HCT116 (cell line): ENCODE measurements around the gene SDK1. TPM values are rescaled to one million over a fixed set of nuclear protein-coding genes. Genes with fewer than 3 reads are reported as not detected.

Experiments
- ATAC-seq: fragments of 200-7000 bp; cut with Tn5 transposase; 2 replicates; pipeline ENCODE4 v1.9.1; 2020; ENCODE audit warnings: mild to moderate bottlenecking, moderate library complexity
- BruUV-seq: library from RNA; stranded (reverse); fragments of 400-500 nt; replicated peaks from 2 replicates; lab custom pipeline; 2021; lab: Mats Ljungman, UMichigan
- CTCF ChIA-PET: fragments of 300-600 bp; sonication (Branson Sonifier 250); formaldehyde crosslinking; loops from one replicate; lab custom pipeline; 2021; ENCODE audit warnings: antibody characterized with exemption; lab: Charles Lee
- POLR2A ChIA-PET: fragments of 300-600, 350-600 bp; sonication (Branson Sonifier 250); formaldehyde crosslinking; loops from one replicate; lab custom pipeline; 2021; ENCODE audit warnings: antibody characterized with exemption; lab: Charles Lee
- RAD21 ChIA-PET, 2 experiments: fragments of 300-600 bp; sonication (Branson Sonifier 250); formaldehyde crosslinking; loops; one replicate each; lab custom pipeline; 2023; ENCODE audit warnings: low total read pairs in 2 of 2; ENCODE audit not compliant: uncharacterized antibody in 2 of 2, unreplicated experiment in 2 of 2, low non-redundant PET in 1 of 2; lab: Charles Lee
- DNase-seq: peaks from one replicate; pipeline ENCODE4 v3.0.0-alpha.2; 2010; ENCODE audit warnings: low read depth, low spot score
- H2AFZ ChIP-seq: fragments of 200-600 bp; shearing (Covaris generic), sonication (generic); 2 replicates; pipeline ENCODE4 v1.6.1; 2017; ENCODE audit warnings: low read depth, mixed run types, mixed read lengths, antibody characterized with exemption, low read length; ENCODE audit not compliant: poor library complexity, severe bottlenecking
- H3K27ac ChIP-seq: 2 replicates; pipeline ENCODE4 v1.5.1; 2012; ENCODE audit warnings: low read depth, low read length
- H3K27me3 ChIP-seq: fragments of 200-600 bp; sonication (generic); 2 replicates; pipeline ENCODE4 v1.6.1; 2016; ENCODE audit warnings: mixed run types, low read length, mixed read lengths; ENCODE audit not compliant: insufficient read depth
- H3K36me3 ChIP-seq, 2 experiments: fragments of 200-500 bp in 1 of 2; fragments of 200-600 bp in 1 of 2; sonication (Bioruptor generic) in 1 of 2; sonication (generic) in 1 of 2; 2 replicates each; pipeline versions ENCODE4 v1.5.1 to v1.6.1; 2014 to 2016; ENCODE audit warnings: low read length in 2 of 2, inconsistent platforms in 1 of 2, mixed read lengths in 1 of 2, mixed run types in 1 of 2; ENCODE audit not compliant: insufficient read depth in 2 of 2, control insufficient read depth in 1 of 2
- H3K4me1 ChIP-seq, 2 experiments: fragments of 200-600 bp in 1 of 2; sonication (generic) in 1 of 2; 2 replicates each; pipeline versions ENCODE4 v1.5.1 to v1.6.1; 2012 to 2017; ENCODE audit warnings: low read length in 2 of 2, inconsistent platforms in 1 of 2, mild to moderate bottlenecking in 1 of 2, mixed read lengths in 1 of 2, mixed run types in 1 of 2, moderate library complexity in 1 of 2; ENCODE audit not compliant: insufficient read depth in 2 of 2, control insufficient read depth in 1 of 2
- H3K4me2 ChIP-seq: fragments of 200-600 bp; sonication (generic); 2 replicates; pipeline ENCODE4 v1.6.1; 2017; ENCODE audit warnings: mixed run types, low read length, mixed read lengths
- H3K4me3 ChIP-seq, 2 experiments: fragments of 200-600 bp in 1 of 2; sonication (generic) in 1 of 2; replicated peaks in 1 of 2; 2 replicates each; pipeline ENCODE4 v1.5.1; 2011 to 2016; ENCODE audit warnings: low read length in 2 of 2, control low read depth in 1 of 2, low read depth in 1 of 2, mild to moderate bottlenecking in 1 of 2, mixed read lengths in 1 of 2, mixed run types in 1 of 2
- H3K79me2 ChIP-seq: fragments of 200-600 bp; sonication (generic); 2 replicates; pipeline ENCODE4 v1.6.1; 2017; ENCODE audit warnings: mild to moderate bottlenecking, mixed run types, low read length, moderate library complexity, mixed read lengths; ENCODE audit not compliant: insufficient read depth
- H3K9ac ChIP-seq: fragments of 200-600 bp; sonication (generic); 2 replicates; pipeline ENCODE4 v1.6.1; 2016; ENCODE audit warnings: low read length, mixed read lengths
- H3K9me2 ChIP-seq: fragments of 200-600 bp; sonication (generic), shearing (Covaris generic); 2 replicates; pipeline ENCODE4 v1.6.1; 2017; ENCODE audit warnings: mixed run types, mild to moderate bottlenecking, moderate library complexity; ENCODE audit not compliant: insufficient read depth
- H3K9me3 ChIP-seq, 2 experiments: fragments of 200-500 bp in 1 of 2; fragments of 200-600 bp in 1 of 2; sonication (Bioruptor generic) in 1 of 2; sonication (generic) in 1 of 2; 2 replicates each; pipeline ENCODE4 v1.6.1; 2014 to 2017; ENCODE audit warnings: low read length in 2 of 2, mixed read lengths in 2 of 2, inconsistent platforms in 1 of 2, low read depth in 1 of 2, mild to moderate bottlenecking in 1 of 2, mixed run types in 1 of 2, moderate library complexity in 1 of 2; ENCODE audit not compliant: control insufficient read depth in 1 of 2, insufficient read depth in 1 of 2
- H4K20me1 ChIP-seq: fragments of 200-600 bp; sonication (generic), shearing (Covaris generic); 2 replicates; pipeline ENCODE4 v1.6.1; 2017; ENCODE audit warnings: mixed run types, mild to moderate bottlenecking, moderate library complexity; ENCODE audit not compliant: insufficient read depth
- CBX3 ChIP-seq: IDR thresholded peaks from 2 replicates; pipeline ENCODE4 v1.6.1; 2012; ENCODE audit warnings: low read depth
- ELF1 ChIP-seq: IDR thresholded peaks from 2 replicates; pipeline ENCODE4 v1.6.1; 2012; ENCODE audit warnings: low read depth, borderline replicate concordance
- EZH2 ChIP-seq: fragments of 200-600 bp; sonication (generic); IDR thresholded peaks from 2 replicates; pipeline ENCODE4 v1.6.1; 2017; ENCODE audit warnings: antibody characterized with exemption, mixed run types
- JUND ChIP-seq: IDR thresholded peaks from 2 replicates; pipeline ENCODE4 v1.6.1; 2012
- POLR2AphosphoS5 ChIP-seq: IDR thresholded peaks from 2 replicates; pipeline ENCODE4 v1.6.1; 2011; ENCODE audit warnings: mild to moderate bottlenecking, low read depth, low read length, moderate library complexity
- SP1 ChIP-seq: IDR thresholded peaks from 2 replicates; pipeline ENCODE4 v1.6.1; 2012; ENCODE audit warnings: low read depth
- TCF7L2 ChIP-seq: IDR thresholded peaks from 2 replicates; pipeline ENCODE4 v1.7.0; 2011; ENCODE audit warnings: borderline replicate concordance, inconsistent platforms; ENCODE audit not compliant: insufficient read depth, insufficient read length; ENCODE audit errors: extremely low read depth
- YY1 ChIP-seq: IDR thresholded peaks from 2 replicates; pipeline ENCODE4 v1.6.1; 2011; ENCODE audit warnings: low read length, low read depth, moderate library complexity, mild to moderate bottlenecking; ENCODE audit not compliant: insufficient replicate concordance; ENCODE audit errors: extremely low read depth
- intact Hi-C: fragments of 100-400 bp; cut with micrococcal nuclease; formaldehyde crosslinking; loops from 2 replicates; pipeline ENCODE4 v1.10.0; 2022
- total RNA-seq: library from RNA; stranded (reverse); gene quantifications from one replicate; pipeline ENCODE4 v1.2.1, GENCODE V29; 2021; ENCODE audit not compliant: unreplicated experiment

SDK1 gene
- total RNA-seq, 1 experiment from 2014 or later: 0.05 TPM

DNA sequence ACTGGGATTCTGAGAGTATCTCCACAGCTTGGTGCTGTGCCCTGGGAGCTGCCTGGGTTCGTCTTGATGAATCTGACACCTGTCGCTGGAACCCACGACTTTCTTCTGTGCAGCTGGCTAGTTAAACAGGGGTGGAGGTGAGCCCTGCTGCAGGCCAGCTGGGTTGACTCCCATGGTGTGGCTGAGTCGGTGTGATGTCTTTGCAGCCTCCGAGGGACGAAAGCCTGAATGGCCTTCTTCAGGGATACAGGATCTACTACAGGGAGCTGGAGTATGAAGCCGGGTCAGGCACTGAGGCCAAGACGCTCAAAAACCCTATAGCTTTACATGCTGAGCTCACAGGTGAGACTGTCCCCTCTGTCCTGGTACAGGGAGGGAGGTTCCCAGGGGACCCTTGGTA lies 873.0 kb downstream of the SDK1 start:
- H3K4me2 ChIP-seq: no peak overlapping the region
- ATAC-seq (no peak), DNase-seq (no peak)
- H3K79me2 ChIP-seq: no peaks in the 10 kb centered on the region
- TF ChIP-seq TCF7L2 (no peak), SP1 (no peak), POLR2AphosphoS5 (no peak), EZH2 (no peak), YY1 (no peak)
- H3K27me3 ChIP-seq: no peaks in the 10 kb centered on the region
- H2AFZ ChIP-seq: no peak overlapping the region
- no peaks in the 10 kb centered on the region for H3K9me3 ChIP-seq
- no peaks in the 10 kb centered on the region for H3K9me2 ChIP-seq
- CTCF ChIA-PET: no interaction called here
- no peak overlapping the region for H3K27ac ChIP-seq
- no peak overlapping the region for H3K4me3 ChIP-seq
- H3K9ac ChIP-seq: no peak overlapping the region
- H4K20me1 ChIP-seq: no peaks in the 10 kb centered on the region
- POLR2A ChIA-PET: no interaction called here
- peaks cover 0 to 9% of the 10 kb centered on the region in 2 experiments; a peak in 1 of 4 replicates for H3K4me1 ChIP-seq
- RAD21 ChIA-PET: no interaction called here
- H3K36me3 ChIP-seq: no peaks in the 10 kb centered on the region
- intact Hi-C loops: no loop called here
- no TSS peak for BruUV-seq

DNA sequence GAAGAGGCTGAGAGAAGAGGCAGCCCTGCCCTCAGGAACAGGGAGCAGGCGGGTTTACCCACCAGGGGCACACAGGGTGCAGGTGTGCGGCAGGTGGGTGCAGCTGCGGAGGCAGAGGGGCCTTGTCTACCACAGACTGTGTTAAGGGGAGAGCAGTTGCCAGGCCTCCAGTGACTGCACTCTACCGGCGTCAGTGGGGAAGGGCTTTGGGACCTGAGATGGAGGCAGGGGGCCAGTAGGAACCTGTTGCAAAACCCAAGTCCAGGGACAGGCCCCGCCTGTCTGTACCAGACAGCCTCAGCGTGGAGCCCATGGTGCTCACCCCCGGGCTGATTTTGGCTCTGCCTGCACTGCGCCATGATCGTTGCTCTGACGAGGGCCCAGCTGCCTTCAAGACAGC lies 873.4 kb downstream of the SDK1 start:
- H4K20me1 ChIP-seq: no peaks in the 10 kb centered on the region
- ATAC-seq (no peak), DNase-seq (no peak)
- H3K36me3 ChIP-seq: no peaks in the 10 kb centered on the region
- intact Hi-C loops: no loop called here
- H3K4me1 ChIP-seq: peaks cover 0 to 5% of the 10 kb centered on the region in 2 experiments; a peak in 1 of 4 replicates
- no peak overlapping the region for H3K27ac ChIP-seq
- H2AFZ ChIP-seq: no peak overlapping the region
- H3K9me2 ChIP-seq: no peaks in the 10 kb centered on the region
- no peaks in the 10 kb centered on the region for H3K27me3 ChIP-seq
- no TSS peak for BruUV-seq
- no peak overlapping the region for H3K4me2 ChIP-seq
- ChIA-PET CTCF (no interaction called here), POLR2A (no interaction called here), RAD21 (no interaction called here)
- no peak for TF ChIP-seq CBX3
- no peak for TF ChIP-seq ELF1
- TF ChIP-seq JUND: no peak
- no peaks in the 10 kb centered on the region for H3K79me2 ChIP-seq
- no peak overlapping the region for H3K9ac ChIP-seq
- no peaks in the 10 kb centered on the region for H3K9me3 ChIP-seq
- no peak overlapping the region for H3K4me3 ChIP-seq
